Measurements from ENCODE around the gene BRWD1. TPM values are rescaled to one million over a fixed set of nuclear protein-coding genes. Genes with fewer than 3 reads are reported as not detected.
A peak's percentile ranks its signal among the peaks of the same experiment; 100 is the strongest.

The BRWD1 gene
- 41.0 TPM for total RNA-seq

DNA sequence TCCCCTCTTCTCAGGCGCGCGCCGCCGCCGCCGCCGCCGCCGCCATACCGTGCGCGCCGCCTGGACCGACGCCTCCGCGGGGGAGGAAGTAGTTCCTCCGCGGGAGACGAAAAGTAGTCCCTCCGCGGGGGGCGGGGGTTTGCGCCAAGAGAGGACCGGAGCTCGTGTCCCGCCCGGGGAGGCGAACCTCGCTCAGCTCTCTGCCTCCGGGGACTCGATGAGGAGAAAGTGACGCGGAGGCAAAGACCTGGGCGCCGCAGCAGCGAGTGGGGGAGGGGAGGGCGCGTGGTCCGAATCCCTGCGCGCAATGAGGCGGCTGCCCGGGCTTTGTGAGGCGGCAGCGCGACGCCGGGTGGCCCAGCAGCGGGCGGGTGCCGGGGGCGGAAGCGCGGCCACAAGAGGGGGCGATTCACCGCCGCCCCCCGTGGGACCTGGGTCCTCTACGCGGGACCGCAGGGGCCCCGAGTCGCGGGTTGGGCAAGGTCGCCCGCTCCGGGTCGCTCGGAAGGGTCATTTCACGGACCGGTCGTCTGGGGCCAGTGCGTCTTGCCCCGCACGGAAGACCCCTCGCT is at the start of gene BRWD1:
TSS of gene BRWD1 (minus strand) at position 62 of the 572 bp plus-strand sequence. CDS start 141 bp downstream, outside the sequence.
- peak; percentile 75 for DNase-seq (ENCODE audit: low spot score)

DNA sequence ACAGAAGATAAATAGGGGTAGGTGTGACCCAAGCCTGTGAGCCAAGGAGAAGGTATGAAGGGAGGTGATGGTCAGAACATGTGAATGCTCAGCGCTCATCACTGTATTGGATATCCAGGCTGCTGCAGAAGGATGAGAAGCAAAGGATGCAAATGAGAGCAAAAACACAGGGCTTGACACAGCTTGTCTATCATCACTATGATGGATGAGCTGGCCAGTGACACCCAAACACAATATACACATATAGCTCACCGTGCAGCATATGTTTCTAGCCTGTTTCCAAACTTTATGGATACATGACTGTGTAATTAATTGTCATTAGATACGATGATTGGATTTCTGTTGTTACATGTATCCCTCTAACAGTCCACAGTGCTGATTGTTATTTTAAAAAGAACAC is 49.3 kb upstream of the BRWD1 start:
- DNase-seq (ENCODE audit: low spot score): no peak

DNA sequence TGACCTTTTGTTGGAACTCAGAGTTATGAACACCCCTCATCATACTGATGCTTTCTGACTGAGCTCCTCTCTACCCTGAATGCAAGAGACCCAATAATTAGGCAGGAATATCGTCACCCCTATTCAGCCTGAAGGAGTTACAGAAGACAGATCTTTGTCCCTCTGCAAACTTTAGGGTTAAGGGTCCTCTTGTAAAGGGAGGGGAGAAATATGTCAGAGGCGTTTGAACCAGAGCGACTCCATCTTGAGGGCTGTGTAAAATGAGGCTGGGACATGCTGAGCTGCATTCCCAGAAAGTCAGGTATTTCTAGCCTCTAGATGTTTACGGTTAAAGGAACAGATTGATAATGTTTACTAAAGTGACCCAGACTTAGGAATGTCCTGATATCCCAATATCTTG is 46.0 kb upstream of the BRWD1 start:
- no peak for DNase-seq (ENCODE audit: low spot score)

DNA sequence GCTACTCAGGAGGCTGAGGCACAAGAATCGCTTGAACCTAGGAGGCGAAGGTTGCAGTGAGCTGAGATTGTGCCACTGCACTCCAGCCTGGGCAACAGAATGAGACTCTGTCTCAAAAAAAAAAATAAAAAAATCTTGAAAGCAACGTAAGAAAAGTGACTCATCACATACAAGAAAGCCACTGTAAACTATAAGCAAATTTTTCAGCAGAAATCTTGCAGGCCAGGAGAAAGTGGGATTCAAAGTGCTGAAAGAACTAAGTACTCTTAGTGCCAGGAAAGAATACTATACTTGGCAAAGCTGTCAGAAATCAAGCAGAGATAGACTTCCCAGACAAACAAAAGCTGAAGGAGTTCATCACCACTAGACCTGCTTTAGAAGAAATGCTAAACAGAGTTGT is 39.9 kb upstream of the BRWD1 start:
- DNase-seq (ENCODE audit: low spot score): no peak

DNA sequence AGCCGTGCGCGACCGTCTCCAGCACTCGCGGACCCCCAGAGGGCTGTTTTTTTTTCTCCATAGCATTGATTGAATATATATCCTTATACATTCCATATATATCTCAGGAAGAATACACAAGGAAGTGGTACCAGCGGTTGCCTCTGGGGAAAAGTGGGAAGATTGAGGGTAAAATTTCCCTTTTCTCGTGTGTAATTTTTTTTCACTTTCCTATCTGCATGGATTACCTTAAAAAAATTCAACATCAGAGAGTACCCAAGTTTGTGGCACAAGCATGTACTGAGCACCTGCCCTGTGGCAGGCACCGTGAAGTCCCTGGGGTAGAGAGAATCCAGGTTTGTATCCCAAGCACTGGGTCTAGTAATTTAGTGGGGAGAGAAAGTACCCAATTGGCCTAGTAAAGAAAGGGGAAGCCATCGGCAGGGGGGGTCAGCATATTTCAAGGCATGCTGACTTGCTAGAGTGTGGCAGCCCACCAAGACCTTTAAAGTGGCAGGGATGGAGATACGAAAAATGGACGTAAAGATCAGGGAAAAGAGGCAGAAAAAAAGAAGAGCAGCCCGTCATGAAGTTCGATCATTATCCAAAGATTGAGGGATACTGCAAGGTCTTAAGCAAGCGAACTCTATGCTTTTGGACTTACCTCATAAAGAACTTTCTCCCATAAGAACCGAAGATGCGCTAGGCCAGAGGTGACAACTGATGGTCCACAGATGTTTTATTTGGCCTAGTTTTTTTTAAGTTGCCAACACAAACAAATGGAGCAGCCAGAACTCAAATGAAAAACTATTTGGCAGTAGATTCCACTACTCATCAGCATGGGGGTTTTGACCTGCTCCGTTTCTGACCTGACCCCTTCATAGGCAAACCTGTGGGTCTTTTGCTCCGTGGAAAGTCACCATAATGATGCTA is 36.9 kb upstream of the BRWD1 start:
- DNase-seq (ENCODE audit: low spot score): no peak

DNA sequence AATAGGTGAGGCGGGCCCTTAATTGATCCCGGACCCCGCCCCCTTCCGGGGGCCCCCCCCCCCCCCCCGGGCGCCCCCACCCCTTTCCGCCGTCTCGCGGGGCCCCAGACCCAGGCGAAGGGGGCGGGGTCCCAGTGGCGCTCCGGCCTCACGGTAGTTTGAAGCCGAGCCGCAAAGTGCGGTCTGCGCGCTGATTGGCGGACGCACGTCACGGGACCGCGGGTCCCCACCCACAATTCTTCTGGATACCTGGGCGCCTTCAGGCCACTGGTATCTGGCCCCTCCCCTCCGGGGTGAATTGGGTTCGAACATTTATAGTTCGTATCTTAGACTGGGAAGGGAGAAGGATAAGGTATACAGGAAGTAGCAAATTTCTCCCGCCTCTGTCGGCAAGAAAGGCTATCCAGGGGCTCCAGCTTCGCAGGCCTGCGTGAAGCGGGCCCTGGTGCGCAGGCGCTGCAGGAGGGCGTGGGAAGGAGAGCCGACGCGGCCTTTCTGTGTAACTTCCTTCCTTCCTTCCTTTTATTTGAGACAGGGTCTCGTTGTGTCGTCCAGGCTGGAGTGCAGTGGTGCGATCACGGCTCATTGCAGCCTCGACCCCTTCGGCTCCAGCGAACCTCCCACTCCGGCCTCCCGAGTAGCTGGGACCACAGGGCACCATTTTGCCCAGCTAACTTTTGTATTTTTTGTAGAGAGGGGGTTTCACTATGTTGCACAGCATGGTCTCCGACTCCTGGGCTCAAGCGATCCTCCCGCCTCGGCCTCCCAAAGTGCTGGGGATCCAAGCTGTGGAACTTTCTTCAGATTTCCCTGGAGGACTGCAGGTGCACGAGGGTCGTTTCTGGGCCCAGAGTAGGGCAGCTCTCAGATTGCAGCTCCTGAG is 36.0 kb upstream of the BRWD1 start:
- peak; percentile 98 for DNase-seq (ENCODE audit: low spot score)

DNA sequence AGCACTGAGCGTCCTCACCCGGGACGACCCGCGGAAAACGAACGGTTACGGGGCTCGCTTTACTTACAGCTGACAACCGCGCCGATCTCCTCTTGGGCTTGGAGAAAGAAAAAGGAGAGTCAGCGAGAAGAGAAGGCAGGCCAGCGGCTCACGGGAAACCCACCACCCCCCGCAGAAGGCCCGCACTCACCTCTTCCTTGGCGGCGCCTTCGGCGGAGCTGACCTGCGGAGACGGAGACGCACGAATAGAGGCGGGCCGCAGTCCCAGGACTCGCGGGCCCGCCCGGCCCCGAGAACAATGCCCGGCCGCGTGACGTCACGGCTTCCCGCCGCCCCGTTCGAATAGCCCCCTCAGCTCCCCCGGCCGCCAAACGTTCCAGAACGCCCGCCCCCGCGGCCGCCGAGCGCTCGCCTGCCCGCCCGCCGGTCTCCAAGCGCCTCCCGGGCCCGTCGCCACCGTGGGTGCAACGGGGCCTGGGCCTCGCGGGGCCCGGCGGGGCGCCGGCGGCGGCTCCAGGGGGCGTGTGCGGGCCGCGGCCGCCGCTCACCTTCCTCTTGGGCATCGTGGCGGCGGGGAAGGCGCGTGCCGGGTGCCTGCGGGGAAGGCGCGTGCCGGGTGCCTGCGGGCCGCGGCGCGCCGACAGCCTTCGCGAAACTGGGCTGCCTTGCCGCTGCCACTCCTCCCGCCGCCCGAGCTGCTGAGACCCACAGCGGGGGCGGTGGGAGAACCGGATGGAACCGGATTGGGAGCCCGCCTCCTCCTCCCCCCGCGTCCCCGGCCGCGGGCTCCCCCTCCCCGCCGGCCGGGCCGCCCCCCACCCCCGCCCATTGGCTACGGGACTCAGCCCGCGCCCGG is 35.2 kb upstream of the BRWD1 start, which contains the start of gene HMGN1:
TSS of gene HMGN1 (minus strand) at position 734 of the 856 bp plus-strand sequence. CDS start at position 563, 171 bp downstream.
- DNase-seq (ENCODE audit: low spot score): peak; percentile 86

DNA sequence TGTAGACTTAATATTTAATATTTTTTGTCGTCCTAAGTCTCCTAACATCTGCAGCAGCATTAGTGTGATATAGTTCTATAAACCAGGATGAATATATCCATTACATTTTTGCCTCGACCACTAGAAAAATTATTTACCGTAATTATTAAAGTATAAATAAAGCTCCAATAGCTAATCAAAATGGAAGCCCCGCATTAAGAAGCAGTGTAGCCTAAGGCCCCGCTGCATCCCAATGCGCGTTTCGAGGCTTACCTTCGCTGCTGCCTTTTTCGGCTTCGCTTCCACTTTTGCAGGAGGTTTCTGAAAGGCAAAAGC is 34.6 kb upstream of the BRWD1 start:
- DNase-seq (ENCODE audit: low spot score): peak; percentile 12

DNA sequence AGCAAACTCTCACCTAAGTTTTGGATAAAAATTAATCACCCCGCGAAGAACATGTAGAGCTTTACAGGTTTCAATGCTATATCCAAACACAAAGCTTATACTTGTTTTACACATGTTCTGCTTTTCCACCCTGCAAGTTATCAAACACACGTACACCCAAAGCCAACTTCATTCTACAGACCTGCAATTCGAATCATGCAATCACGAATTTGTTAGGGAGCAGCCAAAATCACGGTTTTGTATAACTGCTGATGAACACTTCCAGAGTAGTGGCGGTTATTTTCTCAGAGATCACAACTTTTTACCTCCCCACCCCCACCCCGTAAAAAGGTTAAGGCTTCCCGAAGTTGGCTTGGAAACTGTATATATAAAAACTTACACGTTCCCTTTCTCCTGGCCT is 34.1 kb upstream of the BRWD1 start:
- DNase-seq (ENCODE audit: low spot score): no peak

DNA sequence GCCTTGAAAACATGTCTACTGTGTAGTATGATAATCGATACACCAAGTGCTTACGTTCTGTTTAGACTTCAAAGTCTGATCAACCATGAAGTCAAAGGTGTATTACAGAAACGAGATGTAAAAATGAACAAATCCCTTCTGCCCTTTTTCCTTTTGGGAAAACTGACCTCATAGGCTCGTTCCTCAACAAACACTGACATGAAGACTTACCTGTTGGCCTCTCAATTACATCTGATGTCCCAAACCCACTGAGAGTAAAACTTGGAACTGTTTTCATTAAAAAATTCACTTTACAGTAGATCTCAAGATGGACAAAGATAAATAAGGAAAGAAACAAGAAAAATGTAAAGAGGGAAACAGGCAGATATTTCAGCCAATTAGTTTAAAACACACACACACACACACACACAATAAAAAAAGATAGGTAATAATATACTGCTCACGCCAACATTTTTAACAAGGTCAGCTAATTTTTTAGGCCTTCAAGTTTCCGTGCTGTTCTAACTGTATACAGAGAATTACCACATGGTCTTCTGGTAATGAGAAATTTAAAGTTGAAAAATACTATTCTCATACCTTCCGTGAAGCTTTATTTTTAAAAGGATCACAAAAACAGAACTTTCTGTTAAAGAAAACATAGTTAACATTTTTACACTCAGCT is 33.4 kb upstream of the BRWD1 start:
- no peak for DNase-seq (ENCODE audit: low spot score)

DNA sequence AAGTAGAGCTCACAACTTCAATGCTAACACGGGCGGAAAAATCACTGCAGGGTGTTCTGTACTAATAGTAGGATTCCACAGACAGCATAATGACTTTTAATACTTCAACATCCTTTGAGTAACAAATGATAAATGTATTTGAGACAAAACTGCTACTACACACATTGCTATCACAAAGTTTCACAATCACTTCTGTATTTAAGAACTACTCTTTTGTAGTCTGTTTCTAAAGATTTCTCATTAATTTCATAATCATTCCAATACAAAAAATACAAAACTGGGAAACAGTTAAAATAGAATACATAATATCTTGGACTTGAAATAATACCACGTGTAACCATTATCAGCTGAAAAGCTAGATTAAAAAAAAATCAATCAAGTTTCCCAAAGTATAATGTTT is 32.8 kb upstream of the BRWD1 start:
- no peak for DNase-seq (ENCODE audit: low spot score)

DNA sequence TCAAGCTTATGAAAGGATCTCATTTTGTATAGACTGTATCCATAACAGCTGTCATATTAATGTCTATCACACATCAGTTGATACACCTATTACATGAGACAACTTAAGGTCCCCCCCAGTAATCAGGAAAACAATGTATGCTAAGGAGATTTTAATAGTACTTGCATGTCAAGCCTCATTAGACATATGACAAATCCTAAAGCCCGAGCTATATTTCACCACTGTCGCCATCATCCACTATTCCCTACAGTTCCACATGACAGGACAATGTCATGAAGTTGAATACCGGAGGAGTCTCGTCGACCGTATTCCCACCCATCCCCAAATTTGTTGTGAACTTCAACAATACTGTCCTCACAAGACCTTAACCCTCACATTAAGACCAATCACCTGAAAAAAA is 32.0 kb upstream of the BRWD1 start:
- DNase-seq (ENCODE audit: low spot score): no peak

DNA sequence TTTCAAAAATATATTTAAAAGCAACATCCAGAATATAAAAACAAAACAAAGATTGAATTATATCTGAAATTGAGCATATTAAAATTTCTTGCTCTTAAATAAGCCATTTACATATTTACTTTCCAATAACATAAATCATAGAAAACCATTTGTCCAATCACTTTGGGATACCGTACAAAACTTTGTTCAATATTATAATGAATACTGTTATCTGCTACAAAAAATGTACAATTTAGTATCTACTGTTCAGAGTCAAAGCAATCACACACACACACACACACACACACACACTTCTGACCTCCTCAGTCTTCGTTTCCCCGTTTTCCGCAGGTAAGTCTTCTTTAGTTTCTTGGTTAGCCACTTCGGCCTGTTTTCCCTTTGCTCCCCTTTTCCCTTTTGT is 31.4 kb upstream of the BRWD1 start:
- no peak for DNase-seq (ENCODE audit: low spot score)

DNA sequence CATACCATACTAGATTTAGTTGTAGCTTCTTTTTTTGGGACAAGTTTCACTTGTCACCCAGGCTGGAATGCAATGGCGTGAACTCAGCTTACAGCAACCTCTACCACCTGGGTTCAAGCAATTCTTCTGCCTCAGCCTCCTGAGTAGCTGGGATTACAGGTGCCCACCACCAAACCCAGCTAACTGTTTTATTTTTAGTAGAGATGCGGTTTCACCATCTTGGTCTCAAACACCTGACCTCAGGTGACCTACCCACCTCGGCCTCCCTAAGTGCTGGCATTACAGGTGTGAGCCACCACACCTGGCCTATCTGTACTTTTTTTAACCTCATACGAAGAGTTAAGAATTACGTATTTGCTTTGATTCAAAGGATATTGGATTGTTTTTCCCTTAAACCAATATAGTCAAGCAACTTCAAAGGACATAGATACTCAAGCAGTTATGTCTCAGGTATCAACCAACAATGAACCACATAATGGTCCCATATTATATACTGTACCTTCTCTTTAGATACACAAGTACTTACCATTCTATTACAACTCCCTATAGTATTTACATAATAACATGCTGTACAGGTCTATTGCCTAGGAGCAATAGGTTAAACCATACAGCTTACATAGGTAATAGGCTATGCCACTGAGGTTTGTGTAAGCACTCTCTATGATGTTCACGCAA is 28.0 kb upstream of the BRWD1 start:
- DNase-seq (ENCODE audit: low spot score): no peak

DNA sequence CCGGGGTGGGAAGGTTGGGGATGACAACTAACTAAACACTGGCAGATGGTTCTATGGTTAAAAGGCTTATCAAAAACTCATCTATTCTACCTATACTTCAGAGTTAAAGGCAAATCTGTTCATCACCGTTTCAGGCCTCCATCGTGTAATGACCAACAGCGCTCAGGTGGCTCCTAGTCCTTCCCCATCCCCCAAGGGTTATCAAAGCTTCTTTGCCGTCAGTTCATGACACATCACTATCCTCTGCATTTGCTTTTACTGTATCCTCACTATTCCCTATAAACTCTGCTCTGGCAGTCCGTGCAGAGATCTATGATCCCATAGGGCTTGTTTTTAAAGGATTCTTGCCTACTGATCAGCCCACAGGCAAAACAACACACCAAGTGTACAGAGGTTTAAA is 27.3 kb upstream of the BRWD1 start:
- no peak for DNase-seq (ENCODE audit: low spot score)

DNA sequence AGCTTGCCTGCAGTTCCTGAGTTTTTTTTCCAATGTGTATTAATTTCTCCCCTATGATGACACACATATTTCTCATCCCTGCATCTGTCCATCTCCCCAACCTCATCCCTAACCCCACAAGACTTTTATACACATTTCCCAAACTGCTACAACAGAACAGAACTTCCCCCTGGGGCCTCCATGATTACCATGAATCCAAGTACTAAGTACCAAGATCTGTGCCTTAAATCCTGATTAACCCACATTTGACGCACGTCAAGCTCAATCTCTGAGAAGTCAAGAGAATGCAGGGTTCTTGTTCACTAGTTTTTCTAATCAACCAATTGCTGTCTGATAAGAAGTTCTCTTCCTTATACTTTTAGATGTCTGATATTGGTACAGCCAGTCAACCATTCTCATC is 25.8 kb upstream of the BRWD1 start:
- no peak for DNase-seq (ENCODE audit: low spot score)

DNA sequence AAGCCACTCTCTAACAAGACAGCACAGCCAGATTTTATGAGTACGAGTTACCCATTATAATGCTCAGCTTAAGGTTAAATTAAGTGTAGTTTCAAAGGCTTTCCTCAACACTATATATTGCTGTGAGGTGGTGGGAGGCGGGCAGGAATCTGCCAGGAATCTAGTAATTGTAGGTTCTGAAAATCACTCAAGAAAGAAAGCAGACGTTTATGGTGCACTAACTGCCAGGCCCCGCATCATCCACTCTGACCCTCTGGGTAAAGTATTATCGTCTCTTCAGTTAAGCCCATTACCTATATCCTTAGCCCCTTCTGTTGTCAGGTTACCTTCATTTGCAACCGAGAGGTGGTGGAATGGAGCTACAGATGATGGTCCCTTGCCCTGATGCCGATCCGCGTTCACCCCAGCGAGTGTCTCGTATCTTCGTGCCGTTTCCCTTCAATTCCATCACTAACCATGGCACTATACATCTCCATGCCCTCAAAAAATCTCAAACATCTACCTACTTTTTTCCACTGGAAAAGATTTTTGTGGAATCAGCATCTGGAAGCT is 23.1 kb upstream of the BRWD1 start:
- no peak for DNase-seq (ENCODE audit: low spot score)

DNA sequence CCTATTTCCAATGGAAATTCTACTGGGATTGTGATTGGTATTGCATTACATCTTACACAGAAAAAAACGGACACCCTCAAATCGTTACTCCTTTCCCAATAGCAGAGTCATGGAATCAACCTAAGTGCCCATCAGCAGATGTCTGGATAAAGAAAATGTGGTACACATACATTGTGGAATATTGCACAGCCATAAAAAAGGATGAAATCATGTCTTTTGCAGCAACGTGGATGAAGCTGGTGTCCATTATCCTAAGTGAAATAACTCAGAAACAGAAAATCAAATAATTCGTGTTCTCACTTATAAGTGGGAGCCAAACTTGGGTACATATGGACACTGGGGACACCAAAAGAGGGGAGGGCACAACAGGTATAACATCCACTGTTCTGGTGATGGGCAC is 21.2 kb upstream of the BRWD1 start:
- no peak for DNase-seq (ENCODE audit: low spot score)

DNA sequence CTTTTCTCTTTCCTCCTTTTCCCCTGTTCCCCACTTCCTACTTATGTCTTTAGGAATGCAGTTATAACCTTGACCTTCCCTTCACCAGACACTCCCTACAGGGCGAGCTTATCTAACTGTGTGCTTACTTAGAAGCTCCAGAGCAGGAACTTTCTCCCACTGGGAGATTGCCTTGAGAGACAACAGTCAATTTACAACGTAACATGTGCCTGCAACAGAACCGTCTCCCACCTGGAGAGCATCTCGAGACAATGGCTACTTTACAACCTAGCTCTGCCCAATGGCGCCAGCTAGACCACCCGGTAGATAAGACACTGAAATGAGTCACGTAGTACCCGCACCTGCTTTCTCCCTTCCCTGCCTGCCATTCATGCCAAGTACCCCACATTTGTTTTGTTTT is 18.7 kb upstream of the BRWD1 start:
- no peak for DNase-seq (ENCODE audit: low spot score)

DNA sequence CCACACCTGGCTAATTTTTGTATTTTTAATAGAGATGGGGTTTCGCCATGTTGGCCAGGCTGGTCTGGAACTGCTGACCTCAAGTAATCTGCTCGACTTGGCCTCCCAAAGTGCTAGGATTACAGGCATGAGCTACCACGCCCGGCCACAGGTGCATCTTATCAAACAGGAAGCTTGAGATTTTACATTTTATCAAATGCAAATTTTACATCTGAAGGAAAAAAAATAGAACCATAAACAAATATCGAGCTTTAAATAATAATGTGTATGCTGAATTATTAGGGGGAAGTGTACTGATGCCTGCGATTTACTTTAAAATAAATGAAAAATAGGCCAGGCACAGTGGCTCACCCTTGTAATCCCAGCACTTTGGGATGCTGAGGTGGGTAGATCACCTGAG is 16.6 kb upstream of the BRWD1 start:
- DNase-seq (ENCODE audit: low spot score): no peak
